Fibroblast of skin of right quadriceps (primary cell): ENCODE measurements around the gene SYT6.
"Not testable (repeated sequence)": the region's sequence is repeated elsewhere in the genome, so short reads cannot be mapped to it uniquely, and the experiment has no call there.

Experiments
- DNase-seq: peaks from one replicate; pipeline ENCODE4 v3.0.0-alpha.2; 2013

SYT6 gene

GRCh38 chr1:114090738-114091505 lies 62.7 kb downstream of the SYT6 start:
- DNase-seq, result peak; percentile 56

- no peak for DNase-seq
Measured at GRCh38 chr1:114089502-114090138, 64.0 kb downstream of the SYT6 start.

GRCh38 chr1:114088392-114089299 lies 65.0 kb downstream of the SYT6 start:
- no peak for DNase-seq

GRCh38 chr1:114087495-114087894 lies 66.2 kb downstream of the SYT6 start:
- no peak for DNase-seq

- no peak for DNase-seq
Measured at GRCh38 chr1:114086601-114087368, 66.9 kb downstream of the SYT6 start.

- no peak for DNase-seq
Measured at GRCh38 chr1:114082867-114083585, 70.6 kb downstream of the SYT6 start.

GRCh38 chr1:114082304-114082630 lies 71.4 kb downstream of the SYT6 start:
- no peak for DNase-seq

GRCh38 chr1:114081437-114082303 lies 72.0 kb downstream of the SYT6 start:
- no peak for DNase-seq

GRCh38 chr1:114080511-114081436 lies 72.9 kb downstream of the SYT6 start:
- no peak for DNase-seq

GRCh38 chr1:114079596-114080190 lies 74.0 kb downstream of the SYT6 start:
- no peak for DNase-seq

GRCh38 chr1:114078116-114078515 lies 75.6 kb downstream of the SYT6 start:
- DNase-seq, result no peak

GRCh38 chr1:114077188-114077587 lies 76.5 kb downstream of the SYT6 start:
- no peak for DNase-seq

- DNase-seq, result no peak
Measured at GRCh38 chr1:114076308-114076707, 77.4 kb downstream of the SYT6 start.

- no peak for DNase-seq
Measured at GRCh38 chr1:114075546-114076242, 78.0 kb downstream of the SYT6 start.

- DNase-seq, result no peak
Measured at GRCh38 chr1:114075105-114075504, 78.6 kb downstream of the SYT6 start.

- no peak for DNase-seq
Measured at GRCh38 chr1:114072246-114072645, 81.4 kb downstream of the SYT6 start.

- not testable (repeated sequence) for DNase-seq
Measured at GRCh38 chr1:114069762-114070161, 83.9 kb downstream of the SYT6 start.

GRCh38 chr1:114068684-114069083 lies 85.0 kb downstream of the SYT6 start:
- not testable (repeated sequence) for DNase-seq

GRCh38 chr1:114065671-114066070 lies 88.0 kb downstream of the SYT6 start:
- DNase-seq, result not testable (repeated sequence)
